ENCODE data around the gene NOX3. TPM values are rescaled to one million over a fixed set of nuclear protein-coding genes. Genes with fewer than 3 reads are reported as not detected.
A peak's percentile ranks its signal among the peaks of the same experiment; 100 is the strongest.
"Not testable (repeated sequence)": the region's sequence is repeated elsewhere in the genome, so short reads cannot be mapped to it uniquely, and the experiment has no call there.

Gene NOX3
- total RNA-seq: not detected

GRCh38 chr6:155455766-155456165 lies at the start of gene NOX3:
Gene NOX3 (minus strand): TSS chr6:155455839. CDS start chr6:155455800, 39 bp downstream.
- peaks cover 0 to 2% of the 10 kb centered on the region in 2 donors for H3K9me3 Mint-ChIP-seq
- peaks cover 10% of the 10 kb centered on the region for H3K4me1 Mint-ChIP-seq (ENCODE audit: low read depth)
- no peak within 1 kb of the TSS for H3K27ac Mint-ChIP-seq
- no peak within 1 kb of the TSS for H3K4me3 Mint-ChIP-seq
- no peak for ATAC-seq (replicated peaks in 1 of 2)
- no peaks in the 10 kb centered on the region for H3K36me3 Mint-ChIP-seq (ENCODE audit: insufficient read depth in 2 of 2)
- DNase-seq: no peak
- peaks cover 6% of the 10 kb centered on the region for H3K27me3 Mint-ChIP-seq (ENCODE audit: low read depth)

GRCh38 chr6:155504848-155505607 lies 49.4 kb upstream of the NOX3 start:
- Mint-ChIP-seq H3K36me3 (ENCODE audit: insufficient read depth in 2 of 2) (peaks cover 2 to 5% of the 10 kb centered on the region in 2 donors), H3K4me1 (ENCODE audit: low read depth) (peaks cover 8% of the 10 kb centered on the region), H3K4me3 (no peak overlapping the region), H3K9me3 (peaks cover 4% of the 10 kb centered on the region in 2 donors), H3K27me3 (ENCODE audit: low read depth) (no peaks in the 10 kb centered on the region), H3K27ac (no peak overlapping the region)
- ATAC-seq (replicated peaks in 1 of 2): no peak
- no peak for DNase-seq

GRCh38 chr6:155502393-155502792 lies 46.8 kb upstream of the NOX3 start:
- Mint-ChIP-seq H3K4me3 (no peak overlapping the region), H3K36me3 (ENCODE audit: insufficient read depth in 2 of 2) (peaks cover 2 to 5% of the 10 kb centered on the region in 2 donors), H3K27ac (no peak overlapping the region), H3K9me3 (peaks cover 4% of the 10 kb centered on the region in 2 donors), H3K27me3 (ENCODE audit: low read depth) (no peaks in the 10 kb centered on the region), H3K4me1 (ENCODE audit: low read depth) (peaks cover 8% of the 10 kb centered on the region)
- DNase-seq (no peak), ATAC-seq (replicated peaks in 1 of 2) (no peak)

GRCh38 chr6:155499574-155499973 lies 43.9 kb upstream of the NOX3 start:
- Mint-ChIP-seq H3K9me3 (peaks cover 4% of the 10 kb centered on the region in 2 donors), H3K4me1 (ENCODE audit: low read depth) (no peaks in the 10 kb centered on the region), H3K4me3 (no peak overlapping the region), H3K27me3 (ENCODE audit: low read depth) (no peaks in the 10 kb centered on the region), H3K36me3 (ENCODE audit: insufficient read depth in 2 of 2) (peaks cover 2 to 5% of the 10 kb centered on the region in 2 donors), H3K27ac (no peak overlapping the region)
- no peak for DNase-seq
- ATAC-seq (replicated peaks in 1 of 2): no peak

GRCh38 chr6:155498370-155498769 lies 42.7 kb upstream of the NOX3 start:
- Mint-ChIP-seq H3K27ac (no peak overlapping the region), H3K27me3 (ENCODE audit: low read depth) (no peaks in the 10 kb centered on the region), H3K36me3 (ENCODE audit: insufficient read depth in 2 of 2) (peaks cover 0 to 5% of the 10 kb centered on the region in 2 donors), H3K4me1 (ENCODE audit: low read depth) (peaks cover 6% of the 10 kb centered on the region), H3K9me3 (peaks cover 0 to 4% of the 10 kb centered on the region in 2 donors), H3K4me3 (no peak overlapping the region)
- ATAC-seq (replicated peaks in 1 of 2) (no peak), DNase-seq (no peak)

GRCh38 chr6:155497273-155497672 lies 41.6 kb upstream of the NOX3 start:
- H3K36me3 Mint-ChIP-seq (ENCODE audit: insufficient read depth in 2 of 2): peaks cover 0 to 8% of the 10 kb centered on the region in 2 donors
- no peaks in the 10 kb centered on the region for H3K27me3 Mint-ChIP-seq (ENCODE audit: low read depth)
- H3K4me1 Mint-ChIP-seq (ENCODE audit: low read depth): peaks cover 12% of the 10 kb centered on the region
- ATAC-seq (replicated peaks in 1 of 2) (no peak), DNase-seq (no peak)
- no peak overlapping the region for H3K4me3 Mint-ChIP-seq
- peaks cover 4 to 6% of the 10 kb centered on the region in 2 donors for H3K9me3 Mint-ChIP-seq
- no peak overlapping the region for H3K27ac Mint-ChIP-seq

- ATAC-seq (replicated peaks in 1 of 2): no peak
- Mint-ChIP-seq H3K36me3 (ENCODE audit: insufficient read depth in 2 of 2) (peaks cover 0 to 6% of the 10 kb centered on the region in 2 donors), H3K27me3 (ENCODE audit: low read depth) (no peaks in the 10 kb centered on the region), H3K9me3 (peaks cover 3 to 4% of the 10 kb centered on the region in 2 donors), H3K4me3 (no peak overlapping the region), H3K27ac (no peak overlapping the region), H3K4me1 (ENCODE audit: low read depth) (peaks cover 12% of the 10 kb centered on the region)
- no peak for DNase-seq
Observed at GRCh38 chr6:155495011-155495768, 39.6 kb upstream of the NOX3 start.

- peaks cover 3 to 4% of the 10 kb centered on the region in 2 donors for H3K9me3 Mint-ChIP-seq
- peaks cover 12% of the 10 kb centered on the region for H3K4me1 Mint-ChIP-seq (ENCODE audit: low read depth)
- peak overlapping the region in 1 of 2 donors; percentile 33 for H3K4me3 Mint-ChIP-seq
- H3K27ac Mint-ChIP-seq: peak overlapping the region; percentile 62
- ATAC-seq (replicated peaks in 1 of 2) (peak; percentile 92 to 93), DNase-seq (peak; percentile 17 to 36)
- H3K36me3 Mint-ChIP-seq (ENCODE audit: insufficient read depth in 2 of 2): peaks cover 0 to 6% of the 10 kb centered on the region in 2 donors
- no peaks in the 10 kb centered on the region for H3K27me3 Mint-ChIP-seq (ENCODE audit: low read depth)
Observed at GRCh38 chr6:155493694-155494143, 38.1 kb upstream of the NOX3 start.

GRCh38 chr6:155493026-155493693 lies 37.5 kb upstream of the NOX3 start:
- peak overlapping the region; percentile 62 for H3K27ac Mint-ChIP-seq
- no peak overlapping the region for H3K4me3 Mint-ChIP-seq
- DNase-seq (no peak), ATAC-seq (replicated peaks in 1 of 2) (no peak)
- H3K4me1 Mint-ChIP-seq (ENCODE audit: low read depth): peaks cover 12% of the 10 kb centered on the region
- peaks cover 0 to 6% of the 10 kb centered on the region in 2 donors for H3K36me3 Mint-ChIP-seq (ENCODE audit: insufficient read depth in 2 of 2)
- H3K9me3 Mint-ChIP-seq: peaks cover 3 to 4% of the 10 kb centered on the region in 2 donors
- no peaks in the 10 kb centered on the region for H3K27me3 Mint-ChIP-seq (ENCODE audit: low read depth)

- Mint-ChIP-seq H3K9me3 (peaks cover 3 to 4% of the 10 kb centered on the region in 2 donors), H3K4me1 (ENCODE audit: low read depth) (peaks cover 12% of the 10 kb centered on the region), H3K36me3 (ENCODE audit: insufficient read depth in 2 of 2) (peaks cover 0 to 6% of the 10 kb centered on the region in 2 donors)
Observed at GRCh38 chr6:155492061-155492735, 36.6 kb upstream of the NOX3 start.

GRCh38 chr6:155491421-155491820 lies 35.8 kb upstream of the NOX3 start:
- H3K36me3 Mint-ChIP-seq (ENCODE audit: insufficient read depth in 2 of 2): peaks cover 0 to 6% of the 10 kb centered on the region in 2 donors
- DNase-seq (no peak), ATAC-seq (replicated peaks in 1 of 2) (no peak)
- H3K27me3 Mint-ChIP-seq (ENCODE audit: low read depth): no peaks in the 10 kb centered on the region
- H3K4me1 Mint-ChIP-seq (ENCODE audit: low read depth): peaks cover 12% of the 10 kb centered on the region
- peaks cover 3 to 4% of the 10 kb centered on the region in 2 donors for H3K9me3 Mint-ChIP-seq
- no peak overlapping the region for H3K4me3 Mint-ChIP-seq
- H3K27ac Mint-ChIP-seq: no peak overlapping the region

More at GRCh38 chr6:155492061-155492735, 36.6 kb upstream of the NOX3 start:
- ATAC-seq (replicated peaks in 1 of 2): no peak
- Mint-ChIP-seq H3K27me3 (ENCODE audit: low read depth) (no peaks in the 10 kb centered on the region), H3K4me3 (no peak overlapping the region), H3K27ac (no peak overlapping the region)
- DNase-seq: no peak

GRCh38 chr6:155488197-155488596 lies 32.6 kb upstream of the NOX3 start:
- DNase-seq; H3K9me3 Mint-ChIP-seq; H3K4me1 Mint-ChIP-seq (ENCODE audit: low read depth); H3K27me3 Mint-ChIP-seq (ENCODE audit: low read depth); H3K36me3 Mint-ChIP-seq (ENCODE audit: insufficient read depth in 2 of 2); H3K27ac Mint-ChIP-seq; ATAC-seq (replicated peaks in 1 of 2); H3K4me3 Mint-ChIP-seq: not testable (repeated sequence)

Measured in activated T-cell treated with anti-CD3 and anti-CD28 coated beads, Interleukin-2, amount 50 U/mL, for 72 hours (primary cell).